OCI-LY7 (cell line): Measurements from ENCODE around the gene C6orf89. TPM values are rescaled to one million over a fixed set of nuclear protein-coding genes. Genes with fewer than 3 reads are reported as not detected.

ENCODE experiments used
- BruUV-seq: library from RNA; stranded (reverse); fragments of 400-500 nt; replicated peaks from 2 replicates; lab custom pipeline; 2021; lab: Mats Ljungman, UMichigan
- CTCF ChIA-PET: fragments of 300-600 bp; sonication (Branson Sonifier 250); formaldehyde crosslinking; loops from one replicate; lab custom pipeline; 2022; ENCODE audit warnings: antibody characterized with exemption; ENCODE audit not compliant: unreplicated experiment; lab: Charles Lee
- POLR2A ChIA-PET: fragments of 300-600 bp; sonication (Branson Sonifier 250); formaldehyde crosslinking; loops from one replicate; lab custom pipeline; 2022; ENCODE audit warnings: antibody characterized with exemption; lab: Charles Lee
- DNase-seq: peaks from one replicate; pipeline ENCODE4 v3.0.0-alpha.2; 2015; ENCODE audit warnings: low spot score
- H2AFZ ChIP-seq: fragments of 200-600 bp; sonication (generic), shearing (Covaris generic); 2 replicates; pipeline ENCODE4 v1.6.1; 2014; ENCODE audit warnings: mild to moderate bottlenecking, antibody characterized with exemption, low read length, moderate library complexity
- H3K27ac ChIP-seq: fragments of 200-600 bp; sonication (generic); 2 replicates; pipeline ENCODE4 v1.5.1; 2014; ENCODE audit warnings: mixed run types, low read depth, mild to moderate bottlenecking, moderate library complexity, low read length, inconsistent platforms; ENCODE audit not compliant: poor library complexity, severe bottlenecking
- H3K36me3 ChIP-seq: fragments of 200-600 bp; sonication (generic); 2 replicates; pipeline ENCODE4 v1.6.1; 2014; ENCODE audit warnings: mild to moderate bottlenecking, antibody characterized with exemption, low read length, moderate library complexity, mixed read lengths; ENCODE audit not compliant: insufficient read depth
- H3K4me1 ChIP-seq: fragments of 200-600 bp; sonication (generic); 2 replicates; pipeline ENCODE4 v1.5.1; 2014; ENCODE audit warnings: mild to moderate bottlenecking, low read length; ENCODE audit not compliant: insufficient read depth, poor library complexity, severe bottlenecking
- H3K4me2 ChIP-seq: fragments of 200-600 bp; sonication (generic); 2 replicates; pipeline ENCODE4 v1.6.1; 2014; ENCODE audit warnings: mild to moderate bottlenecking, low read length
- H3K4me3 ChIP-seq: fragments of 200-600 bp; sonication (generic); 2 replicates; pipeline ENCODE4 v1.5.1; 2014; ENCODE audit warnings: mild to moderate bottlenecking, low read depth, low read length; ENCODE audit not compliant: poor library complexity, severe bottlenecking
- H3K79me2 ChIP-seq: fragments of 200-600 bp; sonication (generic); 2 replicates; pipeline ENCODE4 v1.6.1; 2016; ENCODE audit warnings: low read depth, mild to moderate bottlenecking, low read length, moderate library complexity, mixed read lengths; ENCODE audit not compliant: insufficient read depth
- H3K9me2 ChIP-seq: fragments of 200-600 bp; sonication (generic); 2 replicates; pipeline ENCODE4 v1.6.1; 2016; ENCODE audit warnings: mild to moderate bottlenecking, low read length, mixed read lengths; ENCODE audit not compliant: insufficient read depth
- H3K9me3 ChIP-seq: fragments of 200-600 bp; sonication (generic); 2 replicates; pipeline ENCODE4 v1.6.1; 2014; ENCODE audit warnings: mild to moderate bottlenecking, mixed run types, low read length, mixed read lengths
- H4K20me1 ChIP-seq: fragments of 200-600 bp; sonication (generic); 2 replicates; pipeline ENCODE4 v1.6.1; 2014; ENCODE audit warnings: mild to moderate bottlenecking, antibody characterized with exemption, low read length, moderate library complexity, mixed read lengths; ENCODE audit not compliant: insufficient read depth
- CTCF ChIP-seq: fragments of 200-600 bp; sonication (generic); conservative IDR thresholded peaks from 2 replicates; pipeline ENCODE4 v1.5.1; 2014; ENCODE audit warnings: mild to moderate bottlenecking, antibody characterized with exemption, low read length, moderate library complexity, mixed read lengths
- EZH2phosphoT487 ChIP-seq: fragments of 200-600 bp; sonication (generic); IDR thresholded peaks from 2 replicates; pipeline ENCODE4 v1.6.1; 2018; ENCODE audit warnings: low read depth, borderline replicate concordance, mild to moderate bottlenecking, mixed run types, antibody characterized with exemption, low read length, moderate library complexity, mixed read lengths
- intact Hi-C: fragments of 100-400 bp; cut with micrococcal nuclease; formaldehyde crosslinking; loops from one replicate; pipeline ENCODE4 v1.10.0; 2022; ENCODE audit not compliant: unreplicated experiment
- total RNA-seq, 2 experiments: library from RNA; depleted of rRNA in 1 of 2; stranded (reverse); fragments of >200 nt in 1 of 2; shearing (Covaris generic) in 1 of 2; gene quantifications; 2 replicates each; pipeline ENCODE4 v1.2.3, GENCODE V29; 2014 to 2022

Gene C6orf89
- total RNA-seq, 2 experiments from 2014 or later = 20.1 to 25.7 TPM

GRCh38 chr6:36976931-36977330 lies 91.2 kb downstream of the C6orf89 start:
- TF ChIP-seq EZH2phosphoT487 = no peak
- TF ChIP-seq CTCF = no peak
- Histone ChIP-seq H3K4me3 (no peak overlapping the region), H3K9me2 (no peaks in the 10 kb centered on the region), H3K4me2 (no peak overlapping the region), H3K9me3 (no peaks in the 10 kb centered on the region), H4K20me1 (0 out of 2 replicates have a peak, but pooled peaks cover 4% of the 10 kb centered on the region), H3K4me1 (no peaks in the 10 kb centered on the region), H3K27ac (no peak overlapping the region), H3K36me3 (peaks cover 77% of the 10 kb centered on the region), H3K79me2 (peaks cover 6% of the 10 kb centered on the region; the same call in 1 of the 2 replicates), H2AFZ (no peak overlapping the region)
- no peak for DNase-seq
- BruUV-seq = no TSS peak
- intact Hi-C loops = loop anchor here (1.0 kb wide), 1 partner anchor 41 kb away; no protein-coding TSS in a partner anchor
- ChIA-PET POLR2A (interaction anchor here (1.3 kb wide), 1 partner anchor 41 kb away, joined by 6 read pairs; no protein-coding TSS in a partner anchor), CTCF (interaction anchor here (0.6 to 1.8 kb wide), 7 partner anchors 9 to 234 kb away, joined by 4 to 31 read pairs (median 8); partner anchors contain the start of gene MTCH1)

- H3K27ac ChIP-seq = no peak overlapping the region
- H4K20me1 ChIP-seq = 0 out of 2 replicates have a peak, but pooled peaks cover 4% of the 10 kb centered on the region
- H2AFZ ChIP-seq = no peak overlapping the region
- H3K4me2 ChIP-seq = no peak overlapping the region
- no TSS peak for BruUV-seq
- ChIA-PET CTCF (interaction anchor here (0.6 to 1.8 kb wide), 8 partner anchors 9 to 233 kb away, joined by 3 to 31 read pairs (median 7); partner anchors contain the start of gene MTCH1), POLR2A (interaction anchor here (1.1 to 1.3 kb wide), 2 partner anchors 41 to 103 kb away, joined by 3 to 6 read pairs; no protein-coding TSS in a partner anchor)
- peaks cover 10% of the 10 kb centered on the region; the same call in 1 of the 2 replicates for H3K79me2 ChIP-seq
- H3K4me3 ChIP-seq = no peak overlapping the region
- peaks cover 71% of the 10 kb centered on the region for H3K36me3 ChIP-seq
- no peaks in the 10 kb centered on the region for H3K9me3 ChIP-seq
- no peaks in the 10 kb centered on the region for H3K9me2 ChIP-seq
- intact Hi-C loops = loop anchor here (1.0 kb wide), 1 partner anchor 41 kb away; no protein-coding TSS in a partner anchor
- H3K4me1 ChIP-seq = no peaks in the 10 kb centered on the region
- no peak for TF ChIP-seq EZH2phosphoT487
- peak; percentile 92 for TF ChIP-seq CTCF
- DNase-seq = peak; percentile 66
Observed at GRCh38 chr6:36977470-36977941, 91.8 kb downstream of the C6orf89 start.

Other genes starting within 250 kb of the C6orf89 start
- 0.13 and 0.41 TPM in 2 replicates for gene CDKN1A, start 207.2 kb upstream of the C6orf89 start, total RNA-seq (2014; rRNA removed; shearing (Covaris generic))
- gene CDKN1A, start 207.2 kb upstream of the C6orf89 start, total RNA-seq (2022) = 1.2 and 1.3 TPM in 2 replicates
- 0.03 and 0.09 TPM in 2 replicates for gene RAB44, start 188.1 kb upstream of the C6orf89 start, total RNA-seq (2014; rRNA removed; shearing (Covaris generic))
- gene RAB44, start 188.1 kb upstream of the C6orf89 start, total RNA-seq (2022) = not detected in 2 replicates
- 25.3 and 37.7 TPM in 2 replicates for gene CPNE5, start 46.5 kb upstream of the C6orf89 start, total RNA-seq (2014; rRNA removed; shearing (Covaris generic))
- gene CPNE5, start 46.5 kb upstream of the C6orf89 start, total RNA-seq (2022) = 70.7 and 89.8 TPM in 2 replicates
- gene PPIL1, start 11.1 kb upstream of the C6orf89 start, total RNA-seq (2014; rRNA removed; shearing (Covaris generic)) = 34.6 and 38.9 TPM in 2 replicates
- 35.6 and 40.0 TPM in 2 replicates for gene PPIL1, start 11.1 kb upstream of the C6orf89 start, total RNA-seq (2022)
- not detected in 2 replicates for gene PI16, start 68.8 kb downstream of the C6orf89 start, total RNA-seq (2014; rRNA removed; shearing (Covaris generic))
- gene PI16, start 68.8 kb downstream of the C6orf89 start, total RNA-seq (2022) = 0.30 TPM in 1 of 2 replicates, not detected in the other
- 81.4 and 93.7 TPM in 2 replicates for gene MTCH1, start 100.2 kb downstream of the C6orf89 start, total RNA-seq (2014; rRNA removed; shearing (Covaris generic))
- gene MTCH1, start 100.2 kb downstream of the C6orf89 start, total RNA-seq (2022) = 72.5 and 79.6 TPM in 2 replicates
- 23.8 and 27.8 TPM in 2 replicates for gene FGD2, start 119.7 kb downstream of the C6orf89 start, total RNA-seq (2014; rRNA removed; shearing (Covaris generic))
- gene FGD2, start 119.7 kb downstream of the C6orf89 start, total RNA-seq (2022) = 45.7 and 48.6 TPM in 2 replicates